PC-9 (cell line): Measurements from ENCODE around the gene KRT3.

Experiments used
- CTCF ChIP-seq: fragments of 200-600 bp; sonication (generic); conservative IDR thresholded peaks from 2 replicates; pipeline ENCODE4 v1.6.1; 2017; ENCODE audit warnings: mixed run types, antibody characterized with exemption, mild to moderate bottlenecking, moderate library complexity
- EZH2 ChIP-seq: fragments of 200-600 bp; sonication (generic); IDR thresholded peaks from 2 replicates; pipeline ENCODE4 v1.8.0; 2017; ENCODE audit warnings: antibody characterized with exemption, low read depth

GRCh38 chr12:52787324-52788191, 8.4 kb downstream of the KRT3 start:
- TF ChIP-seq CTCF: no peak
- TF ChIP-seq EZH2: no peak
